GM23248 (cell line): ENCODE data around the gene TNRC6C.

Source experiments
- EZH2 ChIP-seq: fragments of 200-600 bp; sonication (generic); IDR thresholded peaks from 2 replicates; pipeline ENCODE4 v1.6.1; 2018; ENCODE audit warnings: antibody characterized with exemption, mild to moderate bottlenecking; ENCODE audit not compliant: insufficient read depth, poor library complexity, severe bottlenecking
- EZH2phosphoT487 ChIP-seq: fragments of 200-600 bp; sonication (generic); IDR thresholded peaks from 2 replicates; pipeline ENCODE4 v1.6.1; 2018; ENCODE audit warnings: antibody characterized with exemption, moderate library complexity, mild to moderate bottlenecking, low read depth; ENCODE audit not compliant: insufficient read depth

DNA sequence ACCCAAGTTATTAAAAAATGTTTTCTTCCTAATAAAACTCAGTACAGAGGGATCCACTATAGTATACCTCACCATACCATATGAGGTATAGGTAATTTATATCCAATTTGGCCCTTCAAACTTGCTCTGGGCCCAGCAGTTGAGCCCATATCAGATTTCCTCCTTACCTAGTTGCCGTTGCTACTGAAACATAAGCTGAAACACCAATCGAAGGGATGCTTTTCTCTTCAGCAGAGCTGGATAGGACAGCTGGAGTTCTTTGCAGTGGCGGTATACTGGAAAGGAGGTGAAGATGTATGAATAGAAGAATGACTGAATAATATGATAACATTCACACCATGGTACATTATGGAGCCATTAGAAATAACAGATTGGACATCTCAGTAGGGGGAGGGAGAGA lies 42.7 kb downstream of the TNRC6C start:
- TF ChIP-seq EZH2, result no peak
- TF ChIP-seq EZH2phosphoT487, result no peak
